DMS53 (cell line): Measurements from ENCODE around the gene APOL4.
A peak's percentile ranks its signal among the peaks of the same experiment; 100 is the strongest.
"Not testable (repeated sequence)": the region's sequence is repeated elsewhere in the genome, so short reads cannot be mapped to it uniquely, and the experiment has no call there.

Experiments
- DNase-seq: peaks from one replicate; lab custom pipeline; 2025; lab: John Stamatoyannopoulos, UW

APOL4 gene

GRCh38 chr22:36201630-36202319, at the start of gene APOL4:
APOL4 (minus strand) TSS chr22:36201809; CDS start chr22:36201734, 75 bp downstream.
- no peak for DNase-seq

- DNase-seq, result not testable (repeated sequence)
Observed at GRCh38 chr22:36250292-36250960, 48.8 kb upstream of the APOL4 start.

- no peak for DNase-seq
Observed at GRCh38 chr22:36249160-36249559, 47.6 kb upstream of the APOL4 start.

GRCh38 chr22:36247955-36248354, 46.3 kb upstream of the APOL4 start:
- no peak for DNase-seq

- DNase-seq, result no peak
Observed at GRCh38 chr22:36246718-36247117, 45.1 kb upstream of the APOL4 start.

- DNase-seq, result no peak
Observed at GRCh38 chr22:36245805-36246356, 44.3 kb upstream of the APOL4 start.

- no peak for DNase-seq
Observed at GRCh38 chr22:36244522-36245391, 43.1 kb upstream of the APOL4 start.

- DNase-seq, result no peak
Observed at GRCh38 chr22:36243986-36244385, 42.4 kb upstream of the APOL4 start.

- peak; percentile 86 for DNase-seq
Observed at GRCh38 chr22:36239401-36240171, 38.0 kb upstream of the APOL4 start, which contains the start of gene APOL2. APOL2 (minus strand) TSS chr22:36239527; CDS start chr22:36233162, 6,365 bp downstream.

- peak; percentile 44 for DNase-seq
Observed at GRCh38 chr22:36239150-36239400, 37.5 kb upstream of the APOL4 start.

GRCh38 chr22:36238373-36239149, 37.0 kb upstream of the APOL4 start:
- peak; percentile 6 for DNase-seq

- no peak for DNase-seq
Observed at GRCh38 chr22:36237462-36238372, 36.1 kb upstream of the APOL4 start.

GRCh38 chr22:36236388-36237319, 35.0 kb upstream of the APOL4 start:
- DNase-seq, result no peak

- DNase-seq, result no peak
Observed at GRCh38 chr22:36235585-36235984, 34.0 kb upstream of the APOL4 start.

- no peak for DNase-seq
Observed at GRCh38 chr22:36234919-36235318, 33.3 kb upstream of the APOL4 start.

- DNase-seq, result no peak
Observed at GRCh38 chr22:36234213-36234612, 32.6 kb upstream of the APOL4 start.

- no peak for DNase-seq
Observed at GRCh38 chr22:36233796-36234195, 32.2 kb upstream of the APOL4 start.

- DNase-seq, result no peak
Observed at GRCh38 chr22:36232715-36233401, 31.2 kb upstream of the APOL4 start.
